Skeletal muscle satellite cell (primary cell): ENCODE results near the gene KRTAP9-8. TPM values are rescaled to one million over a fixed set of nuclear protein-coding genes. Genes with fewer than 3 reads are reported as not detected.
"Not testable (repeated sequence)": the region's sequence is repeated elsewhere in the genome, so short reads cannot be mapped to it uniquely, and the experiment has no call there.

Source experiments
- H3K27me3 ChIP-seq: 2 replicates; pipeline ENCODE4 v1.7.0; 2013; ENCODE audit warnings: low read length; ENCODE audit not compliant: control insufficient read depth, insufficient read depth
- H3K36me3 ChIP-seq: 2 replicates; pipeline ENCODE4 v1.7.0; 2013; ENCODE audit warnings: mild to moderate bottlenecking, control low read depth, low read length; ENCODE audit not compliant: insufficient read depth
- H3K4me1 ChIP-seq: 2 replicates; pipeline ENCODE4 v1.7.0; 2013; ENCODE audit warnings: low read length; ENCODE audit not compliant: control insufficient read depth, insufficient read depth
- H3K4me2 ChIP-seq: 2 replicates; pipeline ENCODE4 v1.7.0; 2013; ENCODE audit warnings: mild to moderate bottlenecking, low read length
- H3K4me3 ChIP-seq: 2 replicates; pipeline ENCODE4 v1.7.0; 2013; ENCODE audit warnings: low read length
- H3K9ac ChIP-seq: 2 replicates; pipeline ENCODE4 v1.7.0; 2013; ENCODE audit warnings: mild to moderate bottlenecking, low read depth, low read length, moderate library complexity
- H3K9me3 ChIP-seq: replicated peaks from 2 replicates; pipeline ENCODE4 v1.7.0; 2013; ENCODE audit warnings: mild to moderate bottlenecking, control low read depth, low read length
- total RNA-seq: library from RNA; depleted of rRNA; stranded (reverse); fragments of >200 nt; gene quantifications from 2 replicates; pipeline ENCODE4 v1.2.3, GENCODE V29; 2012; rRNA removed

The KRTAP9-8 gene, protein sequence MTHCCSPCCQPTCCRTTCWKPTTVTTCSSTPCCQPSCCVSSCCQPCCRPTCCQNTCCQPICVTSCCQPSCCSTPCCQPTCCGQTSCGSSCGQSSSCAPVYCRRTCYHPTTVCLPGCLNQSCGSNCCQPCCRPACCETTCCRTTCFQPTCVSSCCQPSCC
- total RNA-seq, result not detected in 2 replicates

DNA sequence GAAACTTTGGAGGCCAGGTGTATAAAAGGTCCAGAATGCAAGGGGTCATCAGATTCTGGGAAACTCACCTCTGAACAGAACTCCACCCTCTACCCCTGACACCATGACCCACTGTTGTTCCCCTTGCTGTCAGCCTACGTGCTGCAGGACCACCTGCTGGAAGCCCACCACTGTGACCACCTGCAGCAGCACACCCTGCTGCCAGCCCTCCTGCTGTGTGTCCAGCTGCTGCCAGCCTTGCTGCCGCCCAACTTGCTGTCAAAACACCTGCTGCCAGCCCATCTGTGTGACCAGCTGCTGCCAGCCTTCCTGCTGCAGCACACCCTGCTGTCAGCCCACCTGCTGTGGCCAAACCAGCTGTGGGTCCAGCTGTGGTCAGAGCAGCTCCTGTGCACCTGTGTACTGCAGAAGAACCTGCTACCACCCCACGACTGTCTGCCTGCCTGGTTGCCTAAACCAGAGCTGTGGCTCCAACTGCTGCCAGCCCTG is at the start of gene KRTAP9-8:
Gene KRTAP9-8 (plus strand): TSS at position 51 of the 489 bp plus-strand sequence. CDS start 53 bp downstream, at position 104.
- H3K9ac ChIP-seq, H3K4me2 ChIP-seq, H3K4me3 ChIP-seq, H3K36me3 ChIP-seq, H3K9me3 ChIP-seq, H3K4me1 ChIP-seq: not testable (repeated sequence)
- H3K27me3 ChIP-seq, result peaks cover 12% of the 10 kb centered on the region

DNA sequence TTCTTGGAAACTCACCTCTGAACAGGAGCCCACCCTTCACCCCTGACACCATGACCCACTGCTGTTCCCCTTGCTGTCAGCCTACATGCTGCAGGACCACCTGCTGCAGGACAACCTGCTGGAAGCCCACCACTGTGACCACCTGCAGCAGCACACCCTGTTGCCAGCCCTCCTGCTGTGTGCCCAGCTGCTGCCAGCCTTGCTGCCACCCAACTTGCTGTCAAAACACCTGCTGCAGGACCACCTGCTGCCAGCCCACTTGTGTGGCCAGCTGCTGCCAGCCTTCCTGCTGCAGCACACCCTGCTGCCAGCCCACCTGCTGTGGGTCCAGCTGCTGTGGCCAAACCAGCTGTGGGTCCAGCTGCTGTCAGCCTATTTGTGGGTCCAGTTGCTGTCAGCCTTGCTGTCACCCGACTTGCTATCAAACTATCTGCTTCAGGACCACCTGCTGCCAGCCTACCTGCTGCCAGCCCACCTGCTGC is 47.9 kb upstream of the KRTAP9-8 start, which contains the start of gene KRTAP9-1:
Gene KRTAP9-1 (plus strand): TSS at position 51 of the 482 bp plus-strand sequence. CDS start 0 bp downstream, at position 51.
- H3K4me1 ChIP-seq, H3K36me3 ChIP-seq, H3K4me2 ChIP-seq, H3K9me3 ChIP-seq, H3K4me3 ChIP-seq, H3K9ac ChIP-seq, H3K27me3 ChIP-seq: not testable (repeated sequence)

DNA sequence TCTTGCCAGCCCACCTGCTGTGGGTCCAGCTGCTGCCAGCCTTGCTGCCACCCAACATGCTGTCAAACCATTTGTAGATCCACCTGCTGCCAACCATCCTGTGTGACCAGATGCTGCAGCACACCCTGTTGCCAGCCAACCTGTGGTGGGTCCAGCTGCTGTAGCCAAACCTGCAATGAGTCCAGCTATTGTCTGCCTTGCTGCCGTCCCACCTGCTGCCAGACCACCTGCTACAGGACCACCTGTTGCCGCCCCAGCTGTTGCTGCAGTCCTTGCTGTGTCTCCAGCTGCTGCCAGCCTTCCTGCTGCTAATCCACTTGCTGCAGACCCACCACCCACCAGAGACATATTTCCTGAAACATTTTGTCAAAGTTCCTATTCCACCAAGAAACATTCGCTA is 47.5 kb upstream of the KRTAP9-8 start:
- Histone ChIP-seq H3K4me1 (no peaks in the 10 kb centered on the region), H3K9ac (no peak overlapping the region), H3K36me3 (no peaks in the 10 kb centered on the region), H3K9me3 (no peaks in the 10 kb centered on the region), H3K4me2 (no peak overlapping the region), H3K4me3 (no peak overlapping the region), H3K27me3 (peaks cover 6% of the 10 kb centered on the region)

DNA sequence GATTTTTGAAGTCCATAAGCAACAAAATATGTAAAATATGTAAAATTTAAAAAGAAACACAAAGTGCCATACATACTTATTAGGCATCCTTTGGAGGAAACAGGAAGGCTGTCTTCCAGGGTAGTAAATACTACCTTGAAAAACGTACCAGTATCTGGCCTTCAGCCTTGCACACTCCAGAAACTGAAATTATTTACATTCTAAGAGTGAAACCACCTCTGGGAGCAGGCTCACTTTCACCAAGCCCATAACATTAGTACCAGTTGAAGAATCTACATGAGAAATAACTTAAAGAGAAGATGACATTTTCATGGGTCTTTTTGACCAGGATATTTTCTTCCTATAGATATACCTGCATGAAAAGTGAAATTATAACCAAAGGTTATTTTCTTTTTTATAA is 41.7 kb upstream of the KRTAP9-8 start:
- Histone ChIP-seq H3K9ac (no peak overlapping the region), H3K27me3 (no peaks in the 10 kb centered on the region), H3K36me3 (no peaks in the 10 kb centered on the region), H3K4me2 (no peak overlapping the region), H3K9me3 (no peaks in the 10 kb centered on the region), H3K4me1 (no peaks in the 10 kb centered on the region), H3K4me3 (no peak overlapping the region)

DNA sequence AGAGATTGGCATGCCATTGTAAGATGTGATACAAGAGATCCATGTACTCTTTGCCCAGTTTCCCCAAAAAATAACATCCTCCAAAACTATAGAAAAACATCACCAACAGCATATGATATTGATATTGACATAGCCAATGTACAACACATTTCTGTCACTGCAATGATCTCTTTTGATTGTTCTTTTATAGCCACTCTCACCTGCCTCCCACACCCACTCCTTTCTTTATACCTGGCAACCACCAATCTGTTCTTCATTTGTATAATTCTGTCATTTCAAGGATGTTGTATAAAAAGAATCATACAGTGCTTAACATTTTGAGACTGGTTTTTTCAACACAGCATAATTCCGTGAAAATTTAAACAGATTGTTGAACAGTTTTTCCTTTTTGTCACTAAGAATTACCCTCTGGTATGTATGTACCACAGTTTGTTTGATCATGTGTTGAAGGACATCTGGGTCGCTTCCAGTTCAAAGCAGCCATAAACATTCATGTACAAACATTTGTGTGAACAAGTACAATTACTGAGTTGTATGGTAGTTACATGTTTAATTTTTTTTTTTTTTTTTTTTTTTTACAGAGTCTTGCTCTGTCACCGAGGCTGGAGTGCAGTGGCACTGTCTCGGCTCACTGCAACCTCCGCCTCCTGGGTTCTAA is 38.2 kb upstream of the KRTAP9-8 start:
- no peaks in the 10 kb centered on the region for H3K9me3 ChIP-seq
- H3K4me3 ChIP-seq, result no peak overlapping the region
- no peak overlapping the region for H3K4me2 ChIP-seq
- H3K27me3 ChIP-seq, result no peaks in the 10 kb centered on the region
- H3K9ac ChIP-seq, result no peak overlapping the region
- no peaks in the 10 kb centered on the region for H3K36me3 ChIP-seq
- H3K4me1 ChIP-seq, result no peaks in the 10 kb centered on the region

DNA sequence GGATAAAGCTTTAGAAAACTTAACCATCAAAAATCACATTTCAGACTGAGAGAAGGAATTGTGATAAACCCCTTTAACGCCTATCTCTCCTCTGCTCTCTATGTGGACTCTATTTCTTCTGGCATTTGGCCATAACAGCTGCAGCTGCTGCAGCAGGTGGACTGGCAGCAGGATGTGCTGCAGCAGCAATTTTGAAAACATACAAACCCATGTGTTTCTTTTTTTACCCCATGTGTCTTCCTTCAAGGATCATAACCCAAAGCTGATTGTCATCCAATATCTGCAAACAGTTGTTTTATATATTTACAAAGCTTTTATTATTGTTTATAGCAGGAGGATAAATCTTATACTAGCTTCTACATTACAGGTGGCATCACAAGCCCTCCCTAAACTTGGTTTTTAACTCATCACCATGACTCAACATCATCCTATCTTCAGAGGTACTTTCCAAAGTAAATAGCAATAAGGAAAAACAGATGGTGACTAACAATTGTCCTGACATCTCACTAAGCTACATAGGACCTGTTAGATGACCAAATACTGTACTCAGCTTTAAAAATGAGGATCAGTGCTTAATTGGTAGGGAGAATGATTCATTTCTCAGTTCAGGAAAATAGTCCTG is 25.8 kb upstream of the KRTAP9-8 start:
- H3K9me3 ChIP-seq, result no peaks in the 10 kb centered on the region
- no peak overlapping the region for H3K9ac ChIP-seq
- no peak overlapping the region for H3K4me3 ChIP-seq
- peaks cover 6% of the 10 kb centered on the region for H3K27me3 ChIP-seq
- peaks cover 10% of the 10 kb centered on the region for H3K4me1 ChIP-seq
- no peaks in the 10 kb centered on the region for H3K36me3 ChIP-seq
- H3K4me2 ChIP-seq, result no peak overlapping the region

DNA sequence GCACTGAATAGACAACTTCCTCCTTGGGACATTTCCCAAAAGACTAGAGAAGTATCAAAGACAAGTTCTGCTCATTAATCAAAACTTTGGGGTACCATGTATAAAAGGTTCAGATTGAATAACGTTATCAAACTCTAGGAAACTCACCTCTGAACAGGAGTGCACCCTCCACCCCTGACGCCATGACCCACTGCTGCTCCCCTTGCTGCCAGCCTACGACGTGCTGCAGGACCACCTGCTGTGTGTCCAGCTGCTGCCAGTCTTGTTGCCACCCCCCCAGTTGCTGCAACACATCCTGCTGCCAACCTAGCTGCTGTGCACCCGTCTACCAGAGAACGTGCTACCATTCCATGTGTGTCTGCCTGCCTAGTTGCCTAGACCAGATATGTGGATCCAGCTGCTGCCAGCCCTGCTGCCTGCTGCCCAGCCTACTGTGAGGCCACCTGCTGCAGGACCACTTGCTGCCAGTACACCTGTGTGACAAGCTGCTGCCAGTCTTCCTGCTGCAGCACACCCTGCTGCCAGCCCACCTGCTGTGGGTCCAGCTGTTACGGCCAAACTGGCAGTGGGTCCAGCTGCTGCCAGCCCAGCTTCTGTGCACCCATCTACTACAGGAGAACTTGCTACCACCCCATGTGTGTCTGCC is 25.2 kb upstream of the KRTAP9-8 start:
- Histone ChIP-seq H3K4me1 (peaks cover 10% of the 10 kb centered on the region), H3K9ac (no peak overlapping the region), H3K4me2 (no peak overlapping the region), H3K27me3 (peaks cover 6% of the 10 kb centered on the region), H3K9me3 (no peaks in the 10 kb centered on the region), H3K4me3 (no peak overlapping the region), H3K36me3 (no peaks in the 10 kb centered on the region)

DNA sequence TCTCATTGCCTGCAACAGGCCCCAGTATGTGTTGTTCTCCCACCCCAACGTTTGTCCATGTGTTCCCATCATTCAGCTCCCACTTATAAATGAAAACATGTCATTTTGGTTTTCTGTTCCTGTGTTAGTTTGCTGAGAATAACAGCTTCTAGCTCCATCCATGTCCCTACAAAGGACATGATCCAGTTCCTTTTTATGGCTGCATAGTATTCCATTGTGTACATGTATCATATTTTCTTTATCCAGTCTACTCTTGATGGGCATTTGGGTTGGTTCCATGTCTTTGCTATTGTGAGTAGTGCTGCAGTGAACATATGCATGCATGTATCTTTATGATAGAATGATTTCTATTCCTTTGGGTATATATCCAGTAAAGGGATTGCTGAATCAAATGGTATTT is 22.1 kb upstream of the KRTAP9-8 start:
- Histone ChIP-seq H3K36me3 (no peaks in the 10 kb centered on the region), H3K4me1 (peaks cover 10% of the 10 kb centered on the region), H3K4me2 (no peak overlapping the region), H3K9me3 (no peaks in the 10 kb centered on the region), H3K4me3 (no peak overlapping the region), H3K9ac (no peak overlapping the region), H3K27me3 (no peaks in the 10 kb centered on the region)

DNA sequence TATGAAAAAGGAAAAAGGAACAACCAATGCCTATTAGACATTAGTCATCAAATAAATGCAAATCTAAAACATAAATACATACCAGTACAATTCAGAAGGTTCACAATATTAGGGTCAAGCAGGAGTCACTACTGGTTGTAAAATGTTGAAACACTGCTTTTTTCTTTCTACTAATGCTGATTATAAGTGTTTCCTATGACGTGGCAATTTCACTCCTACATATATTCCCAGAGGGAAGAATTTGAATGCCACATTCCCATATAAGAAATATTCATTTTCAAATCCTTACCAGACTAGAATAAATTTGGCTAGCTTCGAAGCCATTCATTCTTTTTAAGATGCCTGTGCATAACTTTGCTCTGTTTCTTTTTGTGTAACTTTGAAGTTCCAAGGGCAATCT is 14.0 kb upstream of the KRTAP9-8 start:
- Histone ChIP-seq H3K27me3 (peaks cover 3% of the 10 kb centered on the region), H3K9me3 (no peaks in the 10 kb centered on the region), H3K4me3 (no peak overlapping the region), H3K36me3 (no peaks in the 10 kb centered on the region), H3K9ac (no peak overlapping the region), H3K4me1 (no peaks in the 10 kb centered on the region), H3K4me2 (no peak overlapping the region)

DNA sequence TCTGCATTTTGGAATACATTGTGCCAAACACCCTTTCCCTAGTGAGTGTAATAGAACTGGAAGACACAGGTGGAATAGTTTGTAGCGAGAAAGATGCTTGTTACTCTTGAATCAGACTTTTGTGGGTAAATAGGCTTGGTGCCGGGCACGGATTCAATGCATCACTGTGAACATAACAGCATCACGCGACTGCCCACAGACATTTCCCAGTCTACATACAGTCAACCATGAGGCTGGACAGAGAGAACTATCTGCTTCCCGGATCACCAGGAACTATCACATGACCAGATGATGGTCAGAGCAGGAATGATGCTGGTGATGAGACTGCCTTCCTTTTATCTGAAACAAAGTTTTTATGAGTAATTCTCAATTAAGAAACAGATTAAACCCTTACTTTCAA is 11.7 kb upstream of the KRTAP9-8 start:
- Histone ChIP-seq H3K4me1 (no peaks in the 10 kb centered on the region), H3K36me3 (no peaks in the 10 kb centered on the region), H3K4me3 (no peak overlapping the region), H3K9ac (no peak overlapping the region), H3K27me3 (peaks cover 3% of the 10 kb centered on the region), H3K9me3 (no peaks in the 10 kb centered on the region), H3K4me2 (no peak overlapping the region)

DNA sequence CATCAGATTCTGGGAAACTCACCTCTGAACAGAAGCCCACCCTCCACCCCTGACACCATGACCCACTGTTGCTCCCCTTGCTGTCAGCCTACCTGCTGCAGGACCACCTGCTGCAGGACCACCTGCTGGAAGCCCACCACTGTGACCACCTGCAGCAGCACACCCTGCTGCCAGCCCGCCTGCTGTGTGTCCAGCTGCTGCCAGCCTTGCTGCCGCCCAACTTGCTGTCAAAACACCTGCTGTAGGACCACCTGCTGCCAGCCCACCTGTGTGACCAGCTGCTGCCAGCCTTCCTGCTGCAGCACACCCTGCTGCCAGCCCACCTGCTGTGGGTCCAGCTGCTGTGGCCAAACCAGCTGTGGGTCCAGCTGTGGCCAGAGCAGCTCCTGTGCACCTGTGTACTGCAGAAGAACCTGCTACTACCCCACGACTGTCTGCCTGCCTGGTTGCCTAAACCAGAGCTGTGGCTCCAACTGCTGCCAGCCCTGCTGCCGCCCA is 11.2 kb upstream of the KRTAP9-8 start, which contains the start of gene KRTAP9-2:
Gene KRTAP9-2 (plus strand): TSS at position 51 of the 498 bp plus-strand sequence. CDS start 7 bp downstream, at position 58.
- not testable (repeated sequence) for H3K4me3 ChIP-seq, H3K9me3 ChIP-seq, H3K4me2 ChIP-seq, H3K36me3 ChIP-seq, H3K4me1 ChIP-seq, H3K27me3 ChIP-seq, H3K9ac ChIP-seq
